Stimulated activated CD8-positive, alpha-beta memory T cell treated with anti-CD3 and anti-CD28 coated beads, Interleukin-7, amount 100 ng/mL, for 48 hours (primary cell): ENCODE results near the gene SAA1.
"Not testable (repeated sequence)": the region's sequence is repeated elsewhere in the genome, so short reads cannot be mapped to it uniquely, and the experiment has no call there.

ENCODE experiments used
- DNase-seq, 2 donors: peaks; one replicate each; pipeline ENCODE4 v3.0.0-alpha.2; 2020; ENCODE audit warnings: low read depth in 1 of 2; ENCODE audit errors: extremely low read depth in 1 of 2

SAA1 gene

DNA sequence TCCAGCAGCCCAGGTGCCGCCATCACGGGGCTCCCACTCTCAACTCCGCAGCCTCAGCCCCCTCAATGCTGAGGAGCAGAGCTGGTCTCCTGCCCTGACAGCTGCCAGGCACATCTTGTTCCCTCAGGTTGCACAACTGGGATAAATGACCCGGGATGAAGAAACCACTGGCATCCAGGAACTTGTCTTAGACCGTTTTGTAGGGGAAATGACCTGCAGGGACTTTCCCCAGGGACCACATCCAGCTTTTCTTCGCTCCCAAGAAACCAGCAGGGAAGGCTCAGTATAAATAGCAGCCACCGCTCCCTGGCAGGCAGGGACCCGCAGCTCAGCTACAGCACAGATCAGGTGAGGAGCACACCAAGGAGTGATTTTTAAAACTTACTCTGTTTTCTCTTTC is at the start of gene SAA1:
Gene SAA1, plus strand, starts transcription at position 316 of the 400 bp plus-strand sequence. CDS start 624 bp downstream, outside the sequence.
- no peak for DNase-seq

DNA sequence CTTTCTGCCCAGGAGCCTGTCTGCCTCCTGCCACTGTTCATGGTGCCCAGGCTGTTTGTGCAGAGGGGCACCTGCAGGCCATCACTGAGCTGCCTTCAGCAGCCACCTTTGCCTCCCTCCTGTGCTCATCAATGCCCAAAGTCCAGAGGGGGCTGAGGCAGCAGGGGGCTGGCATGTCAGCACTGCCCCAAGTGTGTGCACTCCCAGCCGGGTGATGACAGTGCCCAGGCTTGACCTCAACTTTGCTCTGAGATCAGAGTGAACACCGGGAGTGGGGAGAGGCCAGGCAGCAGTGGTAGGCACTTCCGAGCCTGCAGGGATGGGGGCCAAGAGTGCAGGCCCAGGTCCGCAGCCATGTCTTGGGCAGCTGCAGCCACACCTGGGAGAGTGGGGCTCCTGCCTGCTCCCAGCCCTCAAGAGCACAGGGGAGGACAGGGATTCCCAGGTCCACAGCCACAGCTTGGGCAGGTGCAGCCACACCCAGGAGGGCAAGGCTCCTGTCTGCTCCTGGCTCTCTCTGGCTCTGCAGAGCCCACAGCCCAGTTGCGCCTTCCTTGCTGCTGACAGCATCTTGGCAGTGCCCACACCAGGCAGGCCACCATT is 44.7 kb upstream of the SAA1 start:
- DNase-seq: no peak

DNA sequence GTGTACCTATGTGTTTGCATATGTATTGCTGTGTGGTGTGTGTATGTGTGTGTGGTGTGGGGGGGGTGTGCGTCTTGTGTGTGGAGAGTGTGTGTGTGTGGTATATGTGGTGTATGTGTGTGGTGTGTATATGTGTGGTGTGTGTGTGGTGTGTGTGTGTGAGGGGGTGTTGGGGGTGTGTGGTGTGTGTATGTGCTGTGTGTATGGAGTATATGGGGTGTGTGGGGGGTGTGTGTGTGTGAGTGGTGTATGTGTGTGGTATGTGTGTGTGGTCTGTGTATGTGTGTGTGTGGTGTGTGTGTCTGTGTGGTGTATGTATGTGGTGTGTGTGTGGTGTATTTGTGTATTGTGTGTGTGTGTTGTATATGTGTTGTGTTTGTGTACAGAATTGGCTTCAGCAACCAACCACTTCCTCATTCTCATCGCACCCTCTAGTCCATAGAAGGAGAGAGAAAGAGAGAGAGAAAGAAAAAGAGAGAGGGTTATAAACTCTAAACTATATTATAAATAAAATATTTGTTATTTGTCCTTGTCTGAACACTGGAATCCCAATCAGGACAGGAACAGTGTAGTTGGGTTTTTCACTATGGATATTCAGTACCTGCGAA is 43.1 kb upstream of the SAA1 start:
- no peak for DNase-seq

DNA sequence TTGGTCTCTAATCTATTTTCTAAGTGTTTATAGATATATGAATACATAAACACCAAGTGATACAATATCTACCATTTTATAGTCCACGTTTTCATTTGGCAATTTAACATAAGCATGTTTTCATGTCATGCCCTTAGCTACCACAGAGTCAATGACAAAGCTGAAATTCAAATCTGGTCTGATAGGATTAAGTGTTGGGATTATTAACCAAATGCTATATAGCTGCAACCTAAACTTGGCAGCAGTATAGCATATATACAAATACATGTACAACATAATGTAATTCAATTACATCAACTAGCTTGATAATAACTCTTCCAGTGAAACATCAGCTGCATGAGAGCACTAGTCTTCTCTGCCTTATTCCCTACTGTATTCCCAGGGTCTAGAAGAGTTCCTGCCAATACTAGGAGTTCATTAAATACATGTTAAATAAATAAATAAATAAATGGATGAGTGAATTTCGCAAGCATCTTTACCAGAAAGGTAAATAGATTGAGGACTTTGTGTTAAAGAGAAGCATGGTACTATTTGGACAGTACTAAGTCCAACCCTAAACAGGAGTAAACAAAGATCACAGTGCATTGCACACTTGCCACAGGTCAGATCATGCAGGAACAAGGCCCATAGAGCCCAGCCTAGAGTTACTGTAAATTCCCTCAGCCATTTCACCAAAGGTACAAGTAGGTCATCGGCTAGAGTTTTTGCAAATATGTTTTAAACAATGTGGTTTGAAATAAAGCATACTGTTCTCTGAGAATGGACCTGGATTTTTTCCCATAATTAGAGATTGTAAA is 42.3 kb upstream of the SAA1 start:
- DNase-seq: no peak

DNA sequence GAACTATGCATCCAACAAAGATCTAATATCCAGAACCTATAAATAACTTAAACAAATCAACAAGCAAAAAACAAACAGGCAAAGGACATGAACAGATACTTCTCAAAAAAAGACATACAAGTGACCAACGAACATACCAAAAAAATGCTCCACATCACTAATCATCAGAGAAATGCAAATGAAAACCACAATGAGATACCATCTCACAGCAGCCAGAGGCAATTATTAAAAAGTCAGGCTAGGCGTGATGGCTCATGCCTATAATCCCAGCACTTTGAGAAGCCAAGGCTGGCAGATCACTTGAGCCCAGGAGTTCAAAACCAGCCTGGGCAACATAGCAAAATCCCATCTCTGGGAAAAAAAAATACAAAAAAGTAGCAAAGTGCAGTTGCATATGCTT is 40.2 kb upstream of the SAA1 start:
- no peak for DNase-seq

DNA sequence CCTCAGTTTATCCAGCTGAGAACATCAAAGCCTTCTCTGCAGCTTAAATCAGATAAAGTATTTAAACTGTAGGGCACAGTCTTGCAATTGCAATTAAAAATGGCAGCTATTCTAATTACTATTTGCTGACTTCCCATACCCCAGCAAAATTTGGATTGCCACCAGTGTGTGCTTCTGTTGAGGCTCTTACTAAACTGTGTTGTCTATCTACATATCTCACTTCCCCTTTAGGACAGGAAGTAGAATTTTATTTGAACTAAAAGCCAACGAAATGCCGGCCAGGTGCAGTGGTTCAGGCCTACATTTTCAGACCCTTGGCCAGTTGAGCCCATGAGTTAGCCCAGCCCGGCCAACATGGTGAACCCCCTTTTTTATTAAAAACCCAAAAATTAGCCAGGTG is 36.6 kb upstream of the SAA1 start:
- no peak for DNase-seq

DNA sequence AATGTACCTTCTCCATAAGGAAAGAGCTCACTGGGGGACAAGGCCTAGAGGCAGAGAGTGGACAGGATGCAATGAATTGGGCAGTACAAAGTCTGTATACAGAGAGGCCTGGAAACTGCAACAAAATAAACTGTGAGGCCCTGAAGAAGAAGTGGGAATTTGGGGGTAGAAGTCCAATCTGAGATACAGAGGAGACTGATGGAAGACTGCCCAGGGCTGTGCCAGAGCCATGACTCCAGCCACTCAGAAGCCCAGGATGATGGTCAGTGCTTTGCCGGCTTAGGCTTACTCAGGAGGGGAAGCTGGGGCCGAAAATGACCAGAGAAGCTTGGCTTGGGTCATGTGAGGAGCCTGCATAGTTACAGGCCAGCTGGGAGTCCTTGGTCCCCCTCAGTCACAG is 35.2 kb upstream of the SAA1 start:
- no peak for DNase-seq

DNA sequence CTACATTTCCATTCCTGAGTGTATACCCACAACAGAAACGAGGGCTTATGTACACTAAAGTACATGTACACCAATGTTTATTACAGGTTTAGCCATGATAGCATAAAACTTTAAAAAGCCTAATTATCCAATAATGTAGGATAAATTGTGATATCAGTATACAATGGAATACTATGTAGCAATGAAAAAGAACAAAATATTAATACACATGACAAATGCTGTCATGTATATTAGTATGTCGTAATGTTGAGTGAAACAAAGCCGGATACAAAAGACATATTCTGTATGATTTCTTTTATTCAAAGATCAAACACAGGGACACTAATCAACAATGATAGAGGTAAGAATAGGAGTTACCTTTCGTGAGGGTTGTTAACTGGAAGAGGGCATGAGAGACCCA is 32.2 kb upstream of the SAA1 start:
- no peak for DNase-seq

DNA sequence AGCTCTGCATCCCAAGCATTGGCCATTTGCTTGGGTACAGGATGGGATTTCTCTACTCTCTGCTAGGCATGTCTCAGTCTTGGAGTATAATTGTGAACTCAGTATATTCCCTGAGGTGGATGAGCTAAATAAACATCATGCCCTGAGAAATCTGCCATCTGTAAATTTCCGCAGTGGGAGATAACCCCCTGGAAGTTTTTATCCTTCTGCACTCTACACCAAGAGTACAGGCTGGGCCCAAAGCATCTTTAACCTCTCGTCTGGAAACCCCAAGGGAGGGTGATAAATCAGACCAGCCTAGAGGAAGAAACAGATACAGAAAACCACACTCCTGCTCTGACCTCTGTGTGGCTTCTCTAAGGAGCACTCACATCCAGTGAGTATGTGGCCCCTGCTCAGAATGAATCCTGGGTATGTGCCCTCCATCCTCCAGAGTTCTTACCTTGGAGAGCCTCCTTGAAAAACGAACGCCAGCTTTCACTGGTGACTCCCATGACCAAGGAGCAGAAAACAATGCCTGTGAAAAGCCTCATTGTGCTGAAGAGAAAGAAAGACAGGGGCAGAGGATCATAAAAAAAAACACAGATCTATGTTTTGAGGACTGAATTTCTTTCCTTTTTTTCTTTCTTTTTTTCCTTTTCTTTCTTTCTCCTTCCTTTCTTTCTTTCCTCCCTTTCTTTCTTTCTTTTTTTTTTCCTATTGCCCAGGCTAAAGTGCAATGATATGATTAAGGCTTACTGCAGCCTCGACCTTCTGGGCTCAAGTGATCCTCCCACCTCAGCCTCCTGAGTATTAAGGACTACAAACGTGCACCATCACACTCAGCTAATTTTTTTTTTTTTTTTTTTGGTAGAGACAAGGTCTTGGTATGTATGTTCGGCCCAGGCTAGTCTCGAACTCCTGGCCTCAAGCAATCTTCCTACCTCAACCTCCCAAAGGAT is 30.4 kb upstream of the SAA1 start:
- DNase-seq: no peak

DNA sequence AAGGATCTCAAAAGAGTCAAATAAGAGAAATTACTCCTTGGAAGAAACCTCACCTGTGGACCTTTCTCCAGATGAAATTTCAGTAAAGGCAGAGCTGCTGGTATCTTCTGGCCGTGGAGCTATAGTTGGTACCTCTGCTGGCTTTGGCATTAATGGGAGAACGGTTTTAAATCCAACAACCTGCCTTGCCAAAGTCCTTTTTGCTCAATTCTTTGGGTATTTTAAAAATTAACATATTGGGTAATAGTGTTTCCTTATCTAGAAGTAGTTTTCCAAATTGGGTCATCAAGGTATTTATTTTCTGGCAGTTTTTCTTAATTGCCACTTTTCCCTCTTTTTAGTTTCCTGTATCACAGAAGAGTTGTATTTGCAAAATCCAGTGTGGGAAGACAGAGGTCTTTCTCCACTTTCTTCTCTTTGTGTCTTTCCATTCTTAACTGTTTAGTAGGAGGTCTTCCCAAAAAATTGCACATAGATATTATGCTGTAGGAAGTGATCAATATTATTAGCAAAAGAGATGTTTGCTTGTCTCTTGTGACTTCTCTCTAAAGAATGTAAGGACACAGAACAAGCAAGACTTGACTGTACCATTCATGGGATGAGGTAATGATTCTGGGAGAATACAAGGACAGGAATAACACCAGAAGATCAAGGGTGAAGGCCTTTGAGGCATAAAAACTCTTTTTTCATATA is 29.3 kb upstream of the SAA1 start, which contains the start of gene SAA4:
Gene SAA4, minus strand, starts transcription at position 139 of the 693 bp plus-strand sequence. CDS start 876 bp downstream, outside the sequence.
- DNase-seq: no peak

DNA sequence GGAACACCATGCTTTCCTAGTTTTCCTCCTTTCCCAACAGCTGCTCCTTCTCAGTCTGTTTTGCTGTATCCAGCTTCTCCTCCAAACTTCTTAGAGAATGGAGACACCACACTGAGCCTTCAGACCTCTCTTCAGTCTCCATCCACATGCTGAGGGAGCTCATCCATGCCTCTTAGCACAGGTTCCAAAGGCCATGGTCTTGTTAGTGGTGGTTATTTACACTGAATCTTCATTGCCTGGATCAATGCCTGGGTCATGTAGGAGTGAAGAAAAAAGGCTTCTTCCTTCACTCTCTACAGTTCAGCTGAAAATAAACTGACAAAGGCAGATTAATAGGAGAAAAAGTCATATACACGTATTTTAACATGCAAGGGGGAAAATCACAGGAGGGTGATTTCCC is 26.4 kb upstream of the SAA1 start:
- DNase-seq: no peak

DNA sequence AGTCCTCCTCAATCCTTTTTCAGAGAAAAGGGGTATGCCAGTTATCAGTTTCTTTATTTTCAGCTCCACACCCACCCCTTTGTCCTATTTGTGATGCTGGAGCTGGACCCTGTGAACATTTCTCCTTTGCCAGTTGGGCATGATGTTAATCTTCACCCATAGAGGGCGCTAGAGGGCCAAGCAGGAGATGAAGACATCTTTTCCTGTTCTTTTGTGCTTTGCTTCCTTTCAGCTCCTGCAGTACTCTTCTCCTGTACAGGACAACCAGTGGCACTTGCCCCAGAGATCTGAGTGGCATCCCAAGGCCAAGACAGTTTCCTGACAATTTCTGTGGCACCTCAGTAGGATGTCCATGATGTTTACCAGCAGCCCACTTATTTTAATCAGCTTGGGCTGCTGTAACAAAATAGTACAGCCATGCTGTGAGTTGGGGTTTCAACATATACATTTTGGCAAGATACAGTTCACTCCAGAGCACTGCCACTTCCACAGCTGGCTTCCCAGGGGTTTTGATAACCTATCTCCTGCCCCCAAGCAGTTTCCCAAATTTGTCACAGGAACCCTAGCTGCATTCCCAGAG is 22.2 kb upstream of the SAA1 start:
- peak; percentile 6 to 46 for DNase-seq

DNA sequence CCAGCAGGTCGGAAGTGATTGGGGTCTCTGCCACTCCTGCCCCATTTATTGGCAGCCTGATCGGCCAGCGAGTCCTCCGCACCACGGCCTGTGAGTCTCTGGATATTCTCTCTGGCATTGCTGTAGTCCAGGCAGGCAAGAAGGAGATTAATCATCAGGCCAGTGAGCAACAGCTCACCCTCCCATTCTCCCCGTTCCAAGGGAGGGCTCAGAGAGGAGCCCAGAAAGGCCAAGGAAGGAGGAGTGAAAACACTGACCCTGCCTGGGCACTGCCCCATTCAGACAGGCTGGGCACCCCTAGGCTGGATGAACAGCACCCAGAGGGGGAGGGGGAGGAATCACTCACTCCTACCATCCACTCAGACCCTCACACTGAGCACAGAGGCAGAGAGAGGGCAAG is 20.7 kb upstream of the SAA1 start:
- no peak for DNase-seq

DNA sequence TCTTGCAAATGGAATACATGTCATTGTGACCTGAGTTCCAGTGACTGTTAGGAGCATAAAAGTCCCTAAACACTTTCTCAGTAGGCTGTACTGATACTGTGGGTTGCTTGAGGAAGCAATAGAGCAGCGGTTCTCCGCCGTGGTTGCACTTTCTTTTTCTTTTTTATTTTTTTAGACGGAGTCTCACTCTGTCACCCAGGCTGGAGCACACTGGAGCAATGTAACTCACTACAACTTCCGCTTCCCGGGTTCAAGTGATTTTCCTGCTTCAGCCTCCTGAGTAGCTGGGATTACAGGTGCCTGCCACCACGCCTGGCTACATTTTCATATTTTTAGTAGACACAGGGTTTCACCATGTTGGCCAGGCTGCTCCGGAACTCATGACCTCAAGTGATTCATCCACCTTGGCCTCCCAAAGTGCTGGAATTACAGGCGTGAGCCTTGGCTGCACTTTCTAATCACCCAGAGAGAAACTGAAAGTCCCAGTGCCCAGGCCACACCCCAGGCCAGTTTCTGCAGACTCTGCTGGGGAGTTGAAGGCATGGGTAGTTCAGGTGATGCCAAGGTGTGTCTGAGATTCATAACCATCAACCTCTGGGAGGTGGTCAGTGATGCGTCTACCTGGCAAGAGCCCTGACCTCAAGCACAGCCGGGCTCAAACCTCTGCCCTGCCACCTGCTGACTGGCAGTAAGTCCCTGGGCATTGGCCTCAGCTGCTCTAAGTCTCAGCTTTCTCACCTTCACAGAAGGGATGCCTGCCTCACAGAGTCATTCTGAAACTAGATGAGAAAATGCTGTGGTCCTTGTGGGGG is 19.5 kb upstream of the SAA1 start:
- DNase-seq: peak; percentile 8 to 17

DNA sequence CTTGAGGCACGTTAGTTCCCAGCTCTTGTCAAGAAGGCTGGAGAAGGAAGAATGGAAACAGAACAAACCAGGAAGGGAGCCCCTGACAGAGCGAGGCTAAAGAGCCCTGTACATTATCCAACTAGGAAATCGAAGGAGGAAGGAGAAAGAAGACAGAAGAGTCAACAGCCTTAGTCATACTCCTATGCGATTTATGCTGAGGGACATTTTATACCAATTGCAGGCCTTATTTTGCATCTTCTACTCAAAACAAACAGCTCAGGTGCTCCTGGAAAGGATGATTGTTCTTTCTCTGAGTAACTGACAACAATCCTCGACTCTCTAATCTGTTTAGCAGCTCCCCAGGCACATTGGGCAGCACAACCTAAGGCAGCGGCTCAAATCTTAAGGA is 18.9 kb upstream of the SAA1 start:
- not testable (repeated sequence) for DNase-seq

DNA sequence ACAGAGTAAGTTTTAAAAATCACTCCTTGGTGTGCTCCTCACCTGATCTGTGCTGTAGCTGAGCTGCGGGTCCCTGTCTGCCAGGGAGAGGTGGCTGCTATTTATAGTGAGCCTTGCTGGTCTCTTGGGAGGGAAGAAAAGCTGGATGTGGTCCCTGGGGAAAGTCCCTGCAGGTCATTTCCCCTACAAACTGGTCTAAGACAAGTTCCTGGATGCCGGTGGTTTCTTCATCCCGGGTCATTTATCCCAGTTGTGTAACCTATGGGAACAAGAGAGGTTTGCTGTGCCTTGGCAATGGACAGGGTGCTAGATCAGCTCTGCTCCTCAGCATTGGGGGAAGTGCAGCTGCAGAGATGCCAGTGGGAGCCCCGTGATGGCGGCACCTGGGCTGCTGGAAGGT is 17.5 kb upstream of the SAA1 start, which contains the start of gene SAA2:
Gene SAA2, minus strand, starts transcription at position 108 of the 400 bp plus-strand sequence. CDS start 657 bp downstream, outside the sequence.
- DNase-seq: no peak

DNA sequence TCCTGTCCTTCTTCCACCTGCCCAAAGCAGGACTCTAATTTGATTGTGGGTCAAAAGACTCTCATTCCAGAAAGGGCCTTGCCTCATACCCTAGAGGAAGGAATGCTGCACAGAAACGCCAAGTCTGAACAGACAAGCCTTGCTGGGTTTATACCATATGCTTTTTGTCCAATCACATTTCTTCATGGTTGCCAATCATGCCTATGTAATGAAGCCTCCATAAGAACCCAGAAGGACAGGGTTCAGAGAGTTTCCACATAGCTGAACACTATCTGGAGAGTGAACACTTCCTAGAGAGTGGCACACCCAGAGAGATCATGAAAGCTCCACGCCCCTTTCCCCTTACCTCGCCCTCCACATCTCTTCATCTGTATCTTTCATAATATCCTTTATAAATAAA is 12.8 kb upstream of the SAA1 start:
- no peak for DNase-seq

DNA sequence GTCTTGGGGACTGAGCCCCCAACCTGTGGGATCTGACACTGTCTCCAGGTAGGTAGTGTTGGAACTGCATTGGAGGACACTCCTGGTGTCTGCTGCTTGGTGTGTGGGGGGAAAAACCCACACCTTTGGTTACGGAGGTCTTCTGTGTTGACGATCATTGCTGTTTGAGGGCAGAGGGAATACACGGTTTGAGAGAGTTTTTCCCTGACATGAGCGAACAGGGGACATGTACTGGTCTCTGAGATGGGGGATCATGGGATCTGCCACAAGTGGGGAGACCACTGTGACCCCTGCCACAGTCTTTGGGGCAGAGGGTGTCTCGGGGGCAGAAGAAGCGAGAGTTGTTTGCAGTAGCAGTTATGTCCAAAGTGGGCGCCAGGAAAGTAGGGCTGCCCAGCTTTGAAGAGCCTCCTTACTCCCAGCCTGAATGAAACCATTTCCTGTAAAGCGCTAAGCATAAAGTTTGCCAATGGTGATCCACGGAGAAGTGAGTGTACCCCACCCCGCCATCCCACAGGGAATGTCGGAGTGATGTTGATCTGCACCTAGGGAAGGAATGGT is 12.2 kb upstream of the SAA1 start:
- no peak for DNase-seq
